M059J (cell line): ENCODE data around the gene WFDC11. TPM values are rescaled to one million over a fixed set of nuclear protein-coding genes. Genes with fewer than 3 reads are reported as not detected.
A peak's percentile ranks its signal among the peaks of the same experiment; 100 is the strongest.
"Not testable (repeated sequence)": the region's sequence is repeated elsewhere in the genome, so short reads cannot be mapped to it uniquely, and the experiment has no call there.

Experiments
- DNase-seq: peaks from one replicate; pipeline ENCODE4 v3.0.0-alpha.2; 2012; ENCODE audit warnings: low read depth
- total RNA-seq: library from RNA; depleted of rRNA; stranded (reverse); fragments of >200 nt; shearing (Covaris generic); gene quantifications from 2 replicates; pipeline ENCODE4 v1.2.3, GENCODE V29; 2014; rRNA removed

WFDC11 gene
- not detected in 2 replicates for total RNA-seq

DNA sequence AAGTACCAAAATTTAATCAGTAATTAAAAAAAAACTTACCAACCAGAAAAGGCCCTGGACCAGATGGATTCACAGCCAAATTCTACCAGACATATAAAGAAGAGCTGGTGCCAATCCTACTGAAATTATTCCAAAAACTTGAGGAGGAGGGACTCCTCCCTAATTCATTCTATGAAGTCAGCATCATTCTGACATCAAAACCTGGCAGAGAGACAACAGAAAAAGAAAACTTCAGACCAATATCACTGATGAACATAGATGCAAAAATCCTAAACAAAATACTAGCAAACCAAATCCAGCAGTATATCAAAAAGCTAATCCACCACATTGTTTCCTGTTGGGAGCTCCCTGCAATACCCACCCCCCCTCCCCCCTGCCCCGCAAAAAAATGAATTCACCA, at the start of gene WFDC11:
Gene WFDC11 (minus strand): TSS at position 101 of the 400 bp plus-strand sequence. CDS start 19,639 bp downstream, outside the sequence.
- DNase-seq: no peak

DNA sequence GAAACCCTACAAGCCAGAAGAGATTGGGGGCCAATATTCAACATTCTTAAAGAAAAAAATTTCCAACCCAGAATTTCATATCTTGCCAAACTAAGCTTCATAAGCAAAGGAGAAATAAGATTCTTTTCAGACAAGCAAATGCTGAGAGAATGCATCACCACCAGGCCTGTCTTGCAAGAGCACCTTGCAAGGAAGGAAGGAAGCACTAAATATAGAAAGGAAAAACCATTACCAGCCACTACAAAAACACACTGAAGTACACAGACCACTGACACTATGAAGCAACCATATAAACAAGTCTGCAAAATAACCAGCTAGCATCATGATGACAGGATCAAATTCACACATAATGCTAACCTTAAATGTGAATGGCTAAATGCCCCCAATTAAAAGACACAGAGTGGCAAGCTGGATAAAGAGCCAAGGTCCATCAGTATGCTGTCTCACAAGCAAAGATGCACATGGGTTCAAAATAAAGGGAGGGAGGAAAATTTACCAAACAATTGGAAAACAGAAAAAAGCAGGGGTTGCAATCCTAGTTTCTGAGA, 46.2 kb upstream of the WFDC11 start:
- not testable (repeated sequence) for DNase-seq

DNA sequence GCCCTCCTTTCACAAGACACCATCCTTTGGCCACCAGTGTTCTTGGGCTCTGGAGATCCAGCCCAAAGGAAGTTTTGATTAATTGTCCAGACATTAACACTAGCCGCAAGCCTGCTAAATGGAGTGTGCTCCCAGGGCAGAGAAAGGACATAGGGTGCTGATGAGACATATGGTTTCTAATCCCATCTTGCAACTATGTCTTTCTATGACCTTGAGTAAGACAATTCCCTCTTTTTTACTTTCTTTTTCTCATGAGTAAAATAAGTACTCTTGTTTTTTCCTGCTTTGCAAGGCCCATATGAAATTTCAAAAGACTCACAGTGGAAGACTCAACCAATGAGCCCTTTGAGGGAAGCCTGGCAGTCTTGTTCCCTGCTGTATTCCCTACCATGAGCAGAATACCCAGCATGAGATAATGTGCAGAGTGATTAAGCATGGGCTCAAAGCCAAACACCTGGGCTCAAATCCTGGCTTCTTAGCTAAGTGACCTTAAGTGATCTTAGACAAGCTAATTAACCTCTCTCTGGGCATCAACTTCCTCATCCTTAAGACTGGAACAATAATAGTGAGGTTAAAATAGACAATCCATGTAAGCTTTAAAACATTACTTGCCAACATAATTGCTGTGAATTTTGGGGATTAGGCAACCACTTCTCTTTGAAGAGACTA, 35.1 kb upstream of the WFDC11 start, which contains the start of gene WFDC10B:
Gene WFDC10B (minus strand): TSS at position 51 of the 669 bp plus-strand sequence. CDS start 19,027 bp downstream, outside the sequence.
- DNase-seq: peak; percentile 6

DNA sequence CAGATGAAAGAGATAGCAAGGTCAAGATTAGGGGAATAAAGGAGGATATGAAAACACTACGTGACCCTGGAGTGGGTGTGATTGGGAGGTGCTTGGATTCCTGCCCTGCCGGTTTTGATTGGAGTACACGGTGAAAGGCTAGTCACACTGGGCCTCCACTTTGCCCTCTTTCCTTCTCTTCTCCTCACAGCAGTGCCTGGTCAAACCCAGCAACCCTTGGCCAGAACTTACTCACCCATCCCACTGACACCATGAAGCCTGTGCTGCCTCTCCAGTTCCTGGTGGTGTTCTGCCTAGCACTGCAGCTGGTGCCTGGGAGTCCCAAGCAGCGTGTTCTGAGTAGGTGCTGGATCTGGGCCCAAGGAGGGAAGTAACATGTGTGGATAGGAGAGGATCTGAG, 31.8 kb upstream of the WFDC11 start, which contains the start of gene WFDC13:
Gene WFDC13 (plus strand): TSS at position 166 of the 400 bp plus-strand sequence. CDS start 86 bp downstream, at position 252.
- no peak for DNase-seq

DNA sequence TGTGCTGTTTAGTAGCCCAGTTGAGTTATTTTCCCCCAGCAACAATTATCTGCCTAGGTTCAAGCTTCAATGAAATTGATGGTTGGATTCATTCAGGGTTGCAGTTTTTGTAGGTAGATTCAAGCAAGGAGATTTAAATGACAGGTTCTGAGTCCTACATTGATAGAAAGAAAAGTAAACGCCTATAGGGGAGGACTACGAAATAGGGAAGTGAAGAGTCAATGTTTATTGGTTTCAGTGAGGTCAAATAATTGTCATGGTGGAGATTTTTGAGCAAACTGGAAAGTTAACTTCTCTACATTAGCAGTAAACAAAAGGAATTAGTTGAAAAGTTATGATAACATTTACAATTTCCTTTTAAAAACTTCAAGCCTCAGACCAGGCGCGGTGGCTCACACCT, 31.1 kb upstream of the WFDC11 start:
- DNase-seq: no peak

DNA sequence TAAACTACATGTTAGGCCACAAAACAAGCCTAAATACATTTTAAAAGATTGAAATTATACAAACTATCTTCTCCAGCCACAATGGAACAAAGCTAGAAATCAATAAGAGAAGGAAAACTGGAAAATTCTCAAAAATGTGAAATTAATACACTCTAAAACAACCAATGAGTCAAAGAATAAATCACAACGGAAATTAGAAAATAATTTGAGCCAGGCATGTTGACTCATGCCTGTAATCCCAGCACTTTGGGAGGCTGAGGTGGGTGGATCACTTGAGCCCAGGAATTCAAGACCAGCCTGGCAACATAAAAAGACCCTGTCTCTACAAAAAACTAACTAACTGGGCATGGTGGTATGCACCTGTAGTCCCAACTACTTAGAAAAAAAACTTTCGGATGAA, 25.5 kb upstream of the WFDC11 start:
- no peak for DNase-seq

DNA sequence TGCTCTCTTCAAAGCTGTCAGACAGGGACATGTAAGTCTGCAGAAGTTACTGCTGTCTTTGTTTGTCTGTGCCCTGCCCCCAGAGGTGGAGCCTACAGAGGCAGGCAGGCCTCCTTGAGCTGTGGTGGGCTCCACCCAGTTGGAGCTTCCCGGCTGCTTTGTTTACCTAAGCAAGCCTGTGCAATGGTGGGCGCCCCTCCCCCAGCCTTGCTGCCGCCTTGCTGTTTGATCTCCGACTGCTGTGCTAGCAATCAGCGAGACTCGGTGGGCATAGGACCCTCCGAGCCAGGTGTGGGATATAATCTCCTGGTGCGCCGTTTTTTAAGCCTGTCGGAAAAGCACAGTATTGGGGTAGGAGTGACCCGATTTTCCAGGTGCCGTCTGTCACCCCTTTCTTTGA, 23.3 kb upstream of the WFDC11 start:
- DNase-seq: not testable (repeated sequence)

DNA sequence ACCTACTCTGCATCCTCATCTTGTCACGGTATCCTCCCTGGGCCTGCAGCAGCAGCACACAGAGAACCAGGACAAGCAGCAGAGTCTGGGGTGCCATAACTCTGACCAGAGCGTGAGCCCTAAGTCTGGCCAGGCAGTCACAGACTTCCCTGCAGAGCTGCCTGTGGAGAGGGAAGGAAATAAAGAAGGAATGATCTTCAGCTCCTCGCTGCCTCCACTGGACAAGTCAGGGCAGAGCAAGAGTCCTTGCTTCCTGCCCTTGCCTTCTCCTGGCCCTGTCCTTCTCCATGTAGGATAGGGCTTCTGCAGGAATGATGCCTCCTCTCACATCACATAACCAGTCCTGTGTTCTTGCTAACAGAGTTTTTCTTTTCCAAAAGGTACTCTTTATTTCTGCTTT, 15.9 kb upstream of the WFDC11 start:
- no peak for DNase-seq

DNA sequence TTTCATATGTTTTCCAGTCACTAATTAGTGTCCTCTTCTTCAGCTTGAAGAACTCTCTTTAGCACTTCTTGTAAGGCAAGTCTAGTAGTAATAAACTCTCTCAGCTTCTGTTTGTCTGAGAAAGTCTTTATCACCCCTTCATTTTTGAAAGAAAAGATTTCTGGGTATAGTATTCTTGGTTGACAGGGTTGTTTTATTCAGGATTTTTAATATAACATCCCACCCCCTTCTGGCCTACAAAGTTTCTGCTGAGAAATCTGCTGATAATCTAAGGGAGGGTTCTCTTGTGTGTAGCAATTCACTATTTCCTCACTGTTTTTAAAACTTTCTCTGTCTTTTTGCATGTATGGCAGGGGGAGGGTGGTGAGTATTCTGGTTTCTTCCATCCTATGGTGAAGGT, 9.6 kb upstream of the WFDC11 start:
- no peak for DNase-seq

DNA sequence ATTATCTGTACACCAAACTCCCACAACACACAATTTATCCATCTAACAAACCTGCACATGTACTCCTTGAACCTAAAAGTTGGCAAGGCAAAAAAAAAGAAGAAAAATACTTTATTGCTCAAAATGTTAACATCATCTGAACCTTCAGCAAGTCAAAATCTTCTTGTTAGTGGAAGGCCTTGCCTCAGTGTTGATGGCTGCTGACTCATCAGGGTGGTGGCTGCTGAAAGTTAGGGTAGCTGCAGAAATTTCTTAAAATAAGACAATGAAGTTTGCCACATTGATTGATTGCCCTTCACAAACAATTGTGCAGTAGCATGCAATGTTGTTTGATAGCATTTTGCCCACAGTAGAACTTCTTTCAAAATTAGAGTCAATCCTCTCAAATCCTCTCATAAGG, 2.7 kb upstream of the WFDC11 start:
- DNase-seq: no peak

DNA sequence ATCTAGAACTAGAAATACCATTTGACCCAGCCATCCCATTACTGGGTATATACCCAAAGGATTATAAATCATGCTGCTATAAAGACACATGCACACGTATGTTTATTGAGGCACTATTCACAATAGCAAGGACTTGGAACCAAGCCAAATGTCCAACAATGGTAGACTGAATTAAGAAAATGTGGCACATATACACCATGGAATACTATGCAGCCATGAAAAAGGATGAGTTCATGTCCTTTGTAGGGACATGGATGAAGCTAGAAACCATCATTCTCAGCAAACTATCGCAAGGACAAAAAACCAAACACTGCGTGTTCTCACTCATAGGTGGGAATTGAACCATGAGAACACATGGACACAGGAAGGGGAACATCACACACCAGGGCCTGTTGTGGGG, 13.0 kb downstream of the WFDC11 start:
- not testable (repeated sequence) for DNase-seq

DNA sequence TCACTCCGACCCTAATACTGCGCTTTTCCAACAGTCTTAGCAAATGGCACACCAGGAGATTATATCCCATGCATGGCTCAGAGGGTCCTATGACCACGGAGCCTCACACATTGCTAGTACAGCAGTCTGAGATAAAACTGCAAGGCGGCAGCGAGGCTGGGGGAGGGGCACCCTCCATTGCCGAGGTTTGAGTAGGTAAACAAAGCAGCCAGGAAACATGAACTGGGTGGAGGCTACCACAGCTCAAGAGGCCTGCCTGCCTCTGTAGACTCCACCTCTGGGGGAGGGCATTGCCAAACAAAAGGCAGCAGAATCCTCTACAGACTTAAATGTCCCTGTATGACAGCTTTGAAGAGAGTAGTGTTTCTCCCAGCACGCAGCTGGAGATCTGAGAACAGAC, 18.3 kb downstream of the WFDC11 start:
- not testable (repeated sequence) for DNase-seq

DNA sequence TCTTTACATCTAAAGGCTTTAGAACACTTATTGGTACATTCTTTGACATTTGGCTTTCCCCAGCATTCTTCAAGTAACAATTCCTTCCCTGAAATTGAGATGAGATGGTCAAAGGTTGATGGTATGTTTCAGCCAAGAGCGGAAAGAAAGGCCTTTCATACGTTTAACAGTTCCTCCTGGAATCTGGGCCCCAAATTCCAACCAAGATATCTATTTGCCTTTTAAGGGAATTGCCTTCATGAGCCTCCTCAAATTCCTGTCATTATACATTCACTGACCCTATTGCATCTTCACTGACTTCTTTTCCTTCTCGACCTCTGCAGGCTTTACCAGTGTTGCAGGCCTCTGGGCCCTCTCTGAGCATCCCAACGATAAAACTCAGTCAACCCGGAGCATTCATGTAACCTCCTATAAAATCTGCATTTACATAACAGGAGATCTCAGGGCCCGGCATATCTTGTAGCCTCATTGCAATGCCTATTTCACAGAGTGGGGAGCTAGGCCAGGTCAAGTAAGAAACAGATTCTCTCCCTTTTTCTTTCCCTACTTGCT, 20.7 kb downstream of the WFDC11 start:
- DNase-seq: no peak

DNA sequence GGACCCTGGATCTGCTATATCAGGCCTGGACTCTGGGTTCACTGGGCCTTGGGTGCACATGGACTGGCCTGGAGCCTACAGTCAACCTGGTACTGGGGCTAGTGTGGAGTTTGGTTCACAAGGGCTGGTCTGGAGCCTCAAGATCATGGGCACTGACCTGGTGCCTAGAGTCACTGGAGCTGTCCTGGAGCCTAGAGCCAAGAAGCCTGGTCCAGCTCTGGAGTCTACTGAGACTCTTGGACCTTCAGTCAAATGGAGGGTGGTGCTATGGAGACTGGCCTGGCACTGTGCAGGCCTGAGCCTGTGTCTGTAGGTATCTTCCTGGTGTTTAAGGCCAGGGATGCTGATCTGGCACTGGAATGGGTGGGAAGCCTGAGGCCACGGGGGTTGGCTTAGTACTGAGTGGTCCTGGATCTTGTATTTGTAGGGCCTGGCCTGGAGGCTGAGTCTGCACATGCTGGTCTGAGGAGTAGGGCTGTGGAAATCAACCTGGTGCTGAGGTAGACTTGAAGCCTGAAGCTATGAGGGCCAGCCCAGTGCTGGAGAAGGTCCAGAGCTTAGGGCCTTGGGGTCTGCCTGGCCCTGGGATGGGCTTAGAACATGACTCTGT, 22.5 kb downstream of the WFDC11 start:
- no peak for DNase-seq

DNA sequence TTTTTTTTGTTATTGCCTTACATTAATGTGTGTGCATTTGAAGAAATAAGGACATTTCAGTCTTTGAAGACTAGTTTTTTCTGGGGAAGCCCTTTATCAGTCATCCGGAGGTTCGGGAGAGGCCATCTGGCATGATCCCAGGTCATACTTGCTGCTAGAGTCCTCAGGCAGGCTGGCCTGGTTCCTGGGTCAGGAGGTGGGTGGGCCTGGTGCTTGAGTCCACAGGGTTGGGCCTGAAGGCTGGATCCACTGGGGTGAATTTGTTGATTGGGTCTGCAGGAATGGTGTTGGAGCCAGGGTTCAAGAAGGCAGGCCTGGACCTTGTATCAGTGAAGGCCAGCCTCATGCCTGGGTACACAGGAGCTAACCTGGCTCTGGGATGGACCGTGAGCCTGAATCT, 23.2 kb downstream of the WFDC11 start:
- no peak for DNase-seq

DNA sequence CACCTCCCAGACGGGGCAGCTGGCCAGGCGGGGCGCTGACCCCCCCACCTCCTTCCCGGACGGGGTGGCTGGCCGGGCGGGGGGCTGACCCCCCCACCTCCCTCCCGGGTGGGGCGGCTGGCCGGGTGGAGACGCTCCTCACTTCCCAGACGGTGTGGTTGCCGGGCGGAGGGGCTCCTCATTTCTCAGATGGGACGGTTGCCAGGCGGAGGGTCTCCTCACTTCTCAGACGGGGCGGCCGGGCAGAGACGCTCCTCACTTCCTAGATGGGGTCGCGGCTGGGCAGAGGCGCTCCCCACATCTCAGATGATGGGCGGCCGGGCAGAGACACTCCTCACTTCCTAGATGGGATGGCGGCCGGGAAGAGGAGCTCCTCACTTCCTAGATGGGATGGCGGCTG, 24.2 kb downstream of the WFDC11 start:
- DNase-seq: not testable (repeated sequence)

DNA sequence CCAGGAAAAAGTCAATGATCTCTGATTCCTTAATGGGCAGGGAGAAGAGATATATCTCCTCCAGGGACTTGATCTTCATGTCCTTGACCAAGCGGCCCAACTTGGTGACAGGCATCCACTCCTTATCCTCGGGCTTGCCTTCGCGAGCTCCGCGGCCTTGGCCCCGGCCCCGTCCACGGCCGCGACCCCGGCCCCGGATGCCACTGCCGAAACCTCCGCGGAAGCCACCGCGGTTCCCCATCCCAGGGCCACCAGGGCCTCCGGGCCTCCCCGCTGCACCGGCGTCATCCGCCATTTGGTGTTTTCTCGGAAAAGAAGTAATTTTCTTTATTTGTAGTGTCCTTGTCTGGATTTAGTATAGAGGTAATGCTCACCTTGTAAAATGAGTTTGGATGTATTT, 29.0 kb downstream of the WFDC11 start:
- DNase-seq: not testable (repeated sequence)

DNA sequence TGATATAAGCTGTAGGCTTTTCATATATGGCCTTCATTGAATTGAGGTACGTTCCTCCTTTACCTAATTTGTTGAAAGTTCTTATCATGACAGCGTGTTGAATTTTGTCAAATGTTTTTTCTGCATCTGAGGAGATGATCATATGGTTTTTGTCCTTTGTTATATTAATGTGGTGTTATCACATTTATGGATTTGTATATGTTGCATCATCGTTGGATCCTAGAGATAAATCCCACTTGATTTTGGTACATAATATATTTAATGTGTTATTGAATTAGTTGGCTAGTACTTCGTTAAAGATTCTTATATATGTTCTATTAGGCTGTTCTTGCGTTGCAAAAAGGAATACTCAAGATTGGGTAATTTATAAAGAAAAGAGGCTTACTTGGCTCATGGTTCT, 30.4 kb downstream of the WFDC11 start:
- no peak for DNase-seq

DNA sequence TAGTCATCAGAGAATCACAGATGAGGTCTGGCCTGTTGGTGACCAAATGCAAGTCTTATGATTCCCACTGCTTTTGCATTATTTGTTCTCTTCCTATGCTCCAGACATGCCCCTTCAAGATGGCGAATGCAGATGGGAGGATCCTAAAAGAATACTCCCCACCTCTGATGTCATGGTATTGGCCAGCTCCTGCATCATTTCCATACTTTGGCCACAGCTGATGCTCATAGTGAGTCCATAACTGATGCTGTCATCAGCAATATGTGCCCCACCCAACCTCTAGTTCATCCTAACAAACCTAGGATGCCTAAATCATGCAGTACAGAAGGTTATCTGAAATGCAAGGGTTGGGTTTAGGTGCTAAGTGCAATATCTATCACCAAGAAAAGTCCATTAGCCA, 33.5 kb downstream of the WFDC11 start:
- DNase-seq: no peak

DNA sequence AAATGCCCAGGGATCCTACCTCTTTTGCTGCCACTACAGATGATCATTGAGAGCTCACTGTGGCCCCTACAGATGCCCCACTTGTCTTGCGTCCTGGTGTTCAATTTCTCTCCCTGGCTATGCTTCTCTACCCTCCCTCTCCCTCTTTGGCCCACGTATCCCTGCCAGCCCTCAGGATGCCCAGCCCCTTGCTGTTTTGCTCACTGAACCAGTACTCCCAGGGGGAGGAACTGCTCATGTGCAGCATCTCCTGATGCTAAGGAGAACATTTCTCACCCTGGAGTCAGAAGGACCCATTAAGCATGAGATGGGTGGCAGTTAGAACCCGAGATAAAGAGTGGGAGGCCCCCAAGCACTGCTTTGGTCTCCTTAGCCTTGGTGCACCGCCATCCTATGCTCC, 38.9 kb downstream of the WFDC11 start, which contains the start of gene WFDC9:
Gene WFDC9 (minus strand): TSS at position 101 of the 400 bp plus-strand sequence. CDS start 21,103 bp downstream, outside the sequence.
- DNase-seq: no peak

DNA sequence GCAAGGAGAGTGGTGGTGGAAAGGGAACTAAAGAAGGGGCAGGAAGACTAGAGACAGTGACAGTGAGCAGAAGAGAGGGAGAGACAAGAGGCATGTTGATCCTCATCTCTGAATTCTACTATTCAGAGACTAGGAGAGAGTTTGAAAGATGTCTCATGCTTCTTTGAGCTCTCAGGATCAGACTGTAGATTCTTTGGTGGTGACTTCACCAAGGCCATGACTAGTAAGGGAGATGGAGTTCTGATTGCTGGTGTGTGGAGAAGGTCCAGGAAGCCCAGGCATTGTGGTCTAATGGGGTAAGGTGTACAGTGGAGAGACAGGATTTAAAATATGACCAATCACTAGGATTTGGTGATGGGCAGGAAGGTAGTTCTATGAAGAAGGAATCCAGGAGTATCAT, 39.7 kb downstream of the WFDC11 start:
- peak; percentile 18 for DNase-seq

DNA sequence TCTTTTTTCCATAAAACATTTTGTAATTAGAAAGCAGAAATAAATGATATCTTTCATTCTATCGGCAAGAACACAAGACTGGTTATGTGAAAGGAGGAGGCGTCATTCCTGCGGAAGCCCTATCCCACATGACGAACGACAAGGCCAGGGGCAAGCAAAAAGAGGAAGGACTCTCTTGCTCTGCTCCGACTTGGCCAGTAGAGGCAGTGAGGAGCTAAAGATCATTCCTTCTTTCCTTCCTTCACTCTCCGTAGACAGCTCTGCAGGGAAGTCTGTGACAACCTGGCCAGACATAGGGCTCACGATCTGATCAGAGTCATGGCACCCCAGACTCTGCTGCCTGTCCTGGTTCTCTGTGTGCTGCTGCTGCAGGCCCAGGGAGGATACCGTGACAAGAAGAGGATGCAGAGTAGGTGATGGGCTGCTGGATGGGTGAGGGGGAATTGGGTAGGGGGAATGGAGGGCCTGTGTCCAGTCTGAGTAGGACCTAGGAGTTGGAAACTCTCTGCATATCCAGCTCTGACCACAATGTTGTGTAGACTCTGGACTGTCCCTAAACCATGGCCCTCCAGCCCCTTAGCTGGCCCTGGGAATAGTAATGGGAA, 40.4 kb downstream of the WFDC11 start, which contains the start of gene WFDC10A:
Gene WFDC10A (plus strand): TSS at position 244 of the 605 bp plus-strand sequence. CDS start 75 bp downstream, at position 319.
- DNase-seq: peak; percentile 62
